Right renal cortex interstitium (tissue), 3 donors: ENCODE data around the gene FKBP2. TPM values are rescaled to one million over a fixed set of nuclear protein-coding genes. Genes with fewer than 3 reads are reported as not detected.

Experiments used
- polyA plus RNA-seq, 3 donors: library from polyadenylated mRNA; unstranded; fragments of 120-200 nt; gene quantifications; one replicate each; pipeline ENCODE4 v1.2.1, GENCODE V29; 2013; ENCODE audit not compliant: insufficient read length in 3 of 3

Gene FKBP2
- polyA plus RNA-seq, 3 donors = 84.9 to 99.3 (median 91.9) TPM

Other genes starting within 250 kb of the FKBP2 start
- gene FLRT1, start 205.2 kb upstream of the FKBP2 start, polyA plus RNA-seq = 1 to 10 TPM; 2.6 to 2.8 (median 2.7) TPM
- 10 to 100 TPM; 18.5 to 19.8 (median 18.6) TPM for gene MACROD1, start 75.0 kb upstream of the FKBP2 start, polyA plus RNA-seq
- gene STIP1, start 54.9 kb upstream of the FKBP2 start, polyA plus RNA-seq = 100 to 1,000 TPM; 188 to 220 (median 209) TPM
- 1 to 10 TPM; 4.3 to 6.8 (median 5.6) TPM for gene FERMT3, start 34.4 kb upstream of the FKBP2 start, polyA plus RNA-seq
- 10 to 100 TPM; 37.0 to 46.2 (median 42.5) TPM for gene TRPT1, start 14.9 kb upstream of the FKBP2 start, polyA plus RNA-seq
- gene NUDT22, start 14.8 kb upstream of the FKBP2 start, polyA plus RNA-seq = 10 to 100 TPM; 20.6 to 22.0 (median 21.9) TPM
- 10 to 100 TPM; 54.5 to 61.9 (median 54.7) TPM for gene DNAJC4, start 10.5 kb upstream of the FKBP2 start, polyA plus RNA-seq
- gene VEGFB, start 6.5 kb upstream of the FKBP2 start, polyA plus RNA-seq = 10 to 100 TPM; 73.8 to 84.8 (median 81.0) TPM
- 10 to 100 TPM; 52.9 to 73.6 (median 68.0) TPM for gene PPP1R14B, start 5.8 kb downstream of the FKBP2 start, polyA plus RNA-seq
- gene PLCB3, start 10.4 kb downstream of the FKBP2 start, polyA plus RNA-seq = 10 to 100 TPM; 10.9 to 12.5 (median 11.1) TPM
- 10 to 100 TPM; 33.6 to 45.9 (median 41.2) TPM for gene BAD, start 43.6 kb downstream of the FKBP2 start, polyA plus RNA-seq
- gene GPR137, start 44.8 kb downstream of the FKBP2 start, polyA plus RNA-seq = 10 to 100 TPM; 20.4 to 29.6 (median 26.5) TPM
- under 1 TPM in 1 of 3 donors, not detected in 2; 0.13 TPM for gene KCNK4, start 50.2 kb downstream of the FKBP2 start, polyA plus RNA-seq
- gene CATSPERZ, start 59.3 kb downstream of the FKBP2 start, polyA plus RNA-seq = not detected
- gene ESRRA, start 64.4 kb downstream of the FKBP2 start, polyA plus RNA-seq = 10 to 100 TPM; 16.3 to 19.1 (median 16.4) TPM
- gene TRMT112, start 76.5 kb downstream of the FKBP2 start, polyA plus RNA-seq = 100 to 1,000 TPM; 191 to 224 (median 220) TPM
- 100 to 1,000 TPM; 175 to 197 (median 195) TPM for gene PRDX5, start 77.0 kb downstream of the FKBP2 start, polyA plus RNA-seq
- gene CCDC88B, start 99.1 kb downstream of the FKBP2 start, polyA plus RNA-seq = 1 to 10 TPM; 1.7 to 2.0 (median 1.8) TPM
- gene RPS6KA4, start 118.1 kb downstream of the FKBP2 start, polyA plus RNA-seq = 10 to 100 TPM in 1 of 3 donors, 1 to 10 TPM in 2; 8.7 to 10.4 (median 9.8) TPM